ENCODE results near the gene ZNF322. TPM values are rescaled to one million over a fixed set of nuclear protein-coding genes. Genes with fewer than 3 reads are reported as not detected.

ZNF322 gene
- total RNA-seq, 2 donors from 2014 or later: 42.5 to 59.9 TPM

- H3K4me3 ChIP-seq (ENCODE audit: low read length): no peak overlapping the region
- no peak for DNase-seq
- Mint-ChIP-seq H3K36me3 (ENCODE audit: low read depth) (no peaks in the 10 kb centered on the region), H3K4me3 (no peak overlapping the region), H3K9me3 (no peaks in the 10 kb centered on the region), H3K27ac (no peak overlapping the region), H3K4me1 (no peaks in the 10 kb centered on the region), H3K27me3 (ENCODE audit: insufficient read depth) (peaks cover 41% of the 10 kb centered on the region)
- no peak for TF ChIP-seq CTCF (conservative IDR thresholded peaks at IDR 0.05)
- H3K4me1 ChIP-seq (ENCODE audit: control insufficient read depth, insufficient read depth, low read length): no peaks in the 10 kb centered on the region
- H3K9me3 ChIP-seq (ENCODE audit: control insufficient read depth, low read length): no peaks in the 10 kb centered on the region
- H3K27ac ChIP-seq (ENCODE audit: low read depth, low read length): no peak overlapping the region
- WGBS, 2 experiments (ENCODE audit: insufficient coverage in 1 of 2, insufficient read length in 1 of 2): 86 to 95% methylated on average over 10 to 19 of the region's 21 CpGs
- H3K9ac ChIP-seq (ENCODE audit: extremely low read depth, low read length, poor library complexity, severe bottlenecking): no peak overlapping the region
- H3K27me3 ChIP-seq (ENCODE audit: control insufficient read depth, insufficient read depth, low read length, poor library complexity, severe bottlenecking): peaks cover 40% of the 10 kb centered on the region
- H3K36me3 ChIP-seq (ENCODE audit: control insufficient read depth, insufficient read depth, low read length): no peaks in the 10 kb centered on the region
Observed at GRCh38 chr6:26588965-26589364, 70.6 kb downstream of the ZNF322 start.

Other genes starting within 250 kb of the ZNF322 start
- 1 to 10 TPM; 1.3 to 3.9 TPM for gene BTN3A3, start 219.2 kb downstream of the ZNF322 start, total RNA-seq
- 10 to 100 TPM; 15.0 to 18.7 TPM for gene BTN2A1, start 201.8 kb downstream of the ZNF322 start, total RNA-seq
- under 1 TPM in 1 of 2 donors, not detected in 1; 0.11 TPM for gene BTN1A1, start 159.4 kb downstream of the ZNF322 start, total RNA-seq
- 10 to 100 TPM; 48.8 to 79.8 TPM for gene HMGN4, start 121.4 kb downstream of the ZNF322 start, total RNA-seq
- 10 to 100 TPM; 19.7 to 22.6 TPM for gene ABT1, start 62.8 kb downstream of the ZNF322 start, total RNA-seq

All from endodermal cell (in vitro differentiated cells).